Panc1 (cell line): Measurements from ENCODE around the gene RGMA.
"Not testable (repeated sequence)": the region's sequence is repeated elsewhere in the genome, so short reads cannot be mapped to it uniquely, and the experiment has no call there.

ENCODE experiments used
- CTCF ChIP-seq: fragments of 450-650 bp; IDR thresholded peaks from 2 replicates; pipeline ENCODE4 v1.5.1; 2017; ENCODE audit warnings: mild to moderate bottlenecking
- REST ChIP-seq, 2 experiments: IDR thresholded peaks; 2 replicates each; pipeline ENCODE4 v1.6.1; 2011 to 2012; ENCODE audit warnings: low read depth in 2 of 2, control low read depth in 1 of 2, low read length in 1 of 2, mild to moderate bottlenecking in 1 of 2, moderate library complexity in 1 of 2; ENCODE audit not compliant: insufficient read depth in 1 of 2
- SIN3A ChIP-seq: IDR thresholded peaks from 2 replicates; pipeline ENCODE4 v1.6.1; 2012; ENCODE audit warnings: low read depth, mild to moderate bottlenecking, low read length, moderate library complexity, borderline replicate concordance; ENCODE audit not compliant: insufficient read depth
- TCF7L2 ChIP-seq: IDR thresholded peaks from 2 replicates; pipeline ENCODE4 v1.6.1; 2011; ENCODE audit warnings: mild to moderate bottlenecking, low read depth, low read length, inconsistent platforms

GRCh38 chr15:93031557-93032384, 57.2 kb downstream of the RGMA start:
- not testable (repeated sequence) for TF ChIP-seq CTCF; SIN3A; REST (IDR thresholded peaks at IDR 0.05; ENCODE audit: insufficient read depth in 1 of 2, low read depth in 2 of 2, low read length in 1 of 2); TCF7L2
